H1 (cell line): ENCODE data around the gene RFPL3. TPM values are rescaled to one million over a fixed set of nuclear protein-coding genes. Genes with fewer than 3 reads are reported as not detected.
A peak's percentile ranks its signal among the peaks of the same experiment; 100 is the strongest.

Experiments used
- CTCF ChIA-PET: fragments of 300-600 bp; sonication (Branson Sonifier 250); formaldehyde crosslinking; loops from one replicate; lab custom pipeline; 2021; ENCODE audit not compliant: partially characterized antibody; lab: Charles Lee
- POLR2A ChIA-PET: fragments of 300-600 bp; sonication (Branson Sonifier 250); formaldehyde crosslinking; loops from one replicate; lab custom pipeline; 2021; ENCODE audit warnings: inconsistent platforms; ENCODE audit not compliant: partially characterized antibody; lab: Charles Lee
- DNase-seq, 2 experiments: peaks; one replicate each; pipeline versions ENCODE4 v3.0.0 to v3.0.0-alpha.2; 2010 to 2022; ENCODE audit warnings: low spot score in 2 of 2, low read depth in 1 of 2, mixed read lengths in 1 of 2
- FAIRE-seq: peaks from 2 replicates; lab custom pipeline; 2011; peaks lifted over from hg19 to GRCh38; lab: Jason Lieb, UNC
- H2AFZ ChIP-seq: 2 replicates; pipeline ENCODE4 v1.8.1; 2012; ENCODE audit warnings: low read length, inconsistent platforms
- H2AK5ac ChIP-seq: 2 replicates; pipeline ENCODE4 v1.6.1; 2013; ENCODE audit warnings: low read depth, low read length
- H2BK120ac ChIP-seq: replicated peaks from 2 replicates; pipeline ENCODE3; 2013; ENCODE audit warnings: low read depth, low read length, inconsistent platforms
- H2BK12ac ChIP-seq: 2 replicates; pipeline ENCODE4 v1.6.1; 2013; ENCODE audit warnings: low read depth, low read length
- H2BK15ac ChIP-seq: 2 replicates; pipeline ENCODE4 v1.6.1; 2013; ENCODE audit warnings: low read length
- H2BK20ac ChIP-seq: 2 replicates; pipeline ENCODE4 v1.6.1; 2013; ENCODE audit warnings: low read length
- H2BK5ac ChIP-seq: 2 replicates; pipeline ENCODE4 v1.6.1; 2013; ENCODE audit warnings: low read depth, low read length
- H3K14ac ChIP-seq: 2 replicates; pipeline ENCODE4 v1.6.1; 2013; ENCODE audit warnings: inconsistent platforms; ENCODE audit not compliant: insufficient read length
- H3K18ac ChIP-seq: 2 replicates; pipeline ENCODE4 v1.6.1; 2013; ENCODE audit warnings: low read length; ENCODE audit errors: extremely low read depth
- H3K23ac ChIP-seq: 2 replicates; pipeline ENCODE4 v1.6.1; 2013; ENCODE audit warnings: inconsistent platforms; ENCODE audit not compliant: insufficient read length
- H3K23me2 ChIP-seq: 2 replicates; pipeline ENCODE4 v1.6.1; 2013; ENCODE audit warnings: low read depth, low read length
- H3K27ac ChIP-seq: 2 replicates; pipeline ENCODE4 v1.6.1; 2011; ENCODE audit warnings: low read depth, low read length, inconsistent platforms
- H3K27me3 ChIP-seq, 4 experiments: replicated peaks in 1 of 4; 1 replicate in 1 of 4; 2 replicates in 3 of 4; pipeline versions ENCODE4 v1.6.1 to v1.8.1; 2011 to 2013; ENCODE audit warnings: low read length in 3 of 4, mild to moderate bottlenecking in 3 of 4, inconsistent platforms in 2 of 4, mixed read lengths in 2 of 4, moderate library complexity in 1 of 4; ENCODE audit not compliant: control insufficient read depth in 3 of 4, insufficient read depth in 3 of 4; ENCODE audit errors: extremely low read depth in 1 of 4
- H3K36me3 ChIP-seq, 4 experiments: 2 replicates each; pipeline versions ENCODE4 v1.6.1 to v1.8.1; 2011 to 2013; ENCODE audit warnings: mild to moderate bottlenecking in 4 of 4, low read length in 3 of 4, moderate library complexity in 2 of 4, control low read depth in 1 of 4, inconsistent platforms in 1 of 4; ENCODE audit not compliant: insufficient read depth in 4 of 4, control insufficient read depth in 2 of 4
- H3K4ac ChIP-seq: replicated peaks from 2 replicates; pipeline ENCODE3; 2013; ENCODE audit warnings: low read length, low read depth, mixed read lengths, inconsistent platforms; ENCODE audit not compliant: insufficient read length
- H3K4me1 ChIP-seq, 4 experiments: replicated peaks in 1 of 4; 1 replicate in 1 of 4; 2 replicates in 3 of 4; pipeline versions ENCODE4 v1.6.1 to v1.8.1; 2011 to 2013; ENCODE audit warnings: low read length in 3 of 4, inconsistent platforms in 2 of 4, mixed read lengths in 1 of 4; ENCODE audit not compliant: insufficient read depth in 4 of 4, control insufficient read depth in 3 of 4
- H3K4me2 ChIP-seq, 2 experiments: 2 replicates each; pipeline versions ENCODE4 v1.6.1 to v1.8.1; 2011 to 2013; ENCODE audit warnings: low read depth in 2 of 2, low read length in 2 of 2, control low read depth in 1 of 2, inconsistent platforms in 1 of 2, mild to moderate bottlenecking in 1 of 2; ENCODE audit not compliant: insufficient read depth in 1 of 2
- H3K4me3 ChIP-seq, 4 experiments: fragments of 200-600, 300-600 bp in 1 of 4; sonication (generic), shearing (Covaris generic), sonication (Bioruptor Twin) in 1 of 4; 2 replicates each; pipeline versions ENCODE4 v1.5.1 to v1.8.1; 2011 to 2016; ENCODE audit warnings: low read length in 4 of 4, low read depth in 3 of 4, control low read depth in 2 of 4, inconsistent platforms in 2 of 4, mild to moderate bottlenecking in 2 of 4, mixed read lengths in 1 of 4, moderate library complexity in 1 of 4; ENCODE audit not compliant: insufficient read depth in 2 of 4; ENCODE audit errors: extremely low read depth in 1 of 4
- H3K56ac ChIP-seq: replicated peaks from 2 replicates; pipeline ENCODE3; 2013; ENCODE audit warnings: low read depth, mild to moderate bottlenecking, mixed read lengths, low read length, inconsistent platforms; ENCODE audit not compliant: insufficient read length
- H3K79me1 ChIP-seq: 2 replicates; pipeline ENCODE4 v1.6.1; 2013; ENCODE audit warnings: low read depth, low read length, control low read depth
- H3K79me2 ChIP-seq, 2 experiments: 2 replicates each; pipeline versions ENCODE4 v1.6.1 to v1.8.1; 2012 to 2013; ENCODE audit warnings: low read length in 2 of 2, mild to moderate bottlenecking in 2 of 2, inconsistent platforms in 1 of 2; ENCODE audit not compliant: insufficient read depth in 2 of 2, control insufficient read depth in 1 of 2
- H3K9ac ChIP-seq, 4 experiments: replicated peaks in 1 of 4; 1 replicate in 1 of 4; 2 replicates in 3 of 4; pipeline versions ENCODE4 v1.6.1 to v1.8.1; 2011 to 2013; ENCODE audit warnings: low read depth in 3 of 4, low read length in 3 of 4, control low read depth in 2 of 4, mild to moderate bottlenecking in 2 of 4, moderate library complexity in 2 of 4, inconsistent platforms in 1 of 4; ENCODE audit errors: extremely low read depth in 1 of 4
- H3K9me3 ChIP-seq, 2 experiments: 2 replicates each; pipeline versions ENCODE4 v1.6.1 to v1.8.1; 2012 to 2013; ENCODE audit warnings: mild to moderate bottlenecking in 2 of 2, moderate library complexity in 2 of 2, control low read depth in 1 of 2, inconsistent platforms in 1 of 2, low read depth in 1 of 2, low read length in 1 of 2, mixed read lengths in 1 of 2; ENCODE audit not compliant: insufficient read depth in 2 of 2
- H4K20me1 ChIP-seq, 2 experiments: replicated peaks in 1 of 2; 2 replicates each; pipeline versions ENCODE3 to v1.8.1; 2011 to 2013; ENCODE audit warnings: inconsistent platforms in 2 of 2, low read length in 2 of 2, mild to moderate bottlenecking in 1 of 2; ENCODE audit not compliant: insufficient read depth in 2 of 2, control insufficient read depth in 1 of 2
- H4K5ac ChIP-seq: 2 replicates; pipeline ENCODE4 v1.6.1; 2013; ENCODE audit warnings: low read length, low read depth, mixed read lengths, inconsistent platforms; ENCODE audit not compliant: insufficient read length
- H4K8ac ChIP-seq: 2 replicates; pipeline ENCODE4 v1.8.0; 2013; ENCODE audit warnings: mild to moderate bottlenecking, moderate library complexity, low read length, inconsistent platforms; ENCODE audit not compliant: insufficient read depth; ENCODE audit errors: extremely low read depth
- H4K91ac ChIP-seq: replicated peaks from 2 replicates; pipeline ENCODE3; 2013; ENCODE audit warnings: low read length, mixed read lengths, inconsistent platforms; ENCODE audit not compliant: insufficient read length
- CREB1 ChIP-seq: IDR thresholded peaks from 2 replicates; pipeline ENCODE4 v1.6.1; 2012; ENCODE audit warnings: inconsistent platforms
- GTF2F1 ChIP-seq: IDR thresholded peaks from 2 replicates; pipeline ENCODE4 v1.6.1; 2012; ENCODE audit warnings: low read depth, low read length, improper control_type of control experiment, borderline replicate concordance
- POU5F1 ChIP-seq: IDR thresholded peaks from 2 replicates; pipeline ENCODE4 v1.6.1; 2011; ENCODE audit warnings: low read depth, mild to moderate bottlenecking, low read length, moderate library complexity
- TAF1 ChIP-seq: IDR thresholded peaks from 2 replicates; pipeline ENCODE4 v1.6.1; 2011; ENCODE audit warnings: mild to moderate bottlenecking, low read depth, low read length
- WGBS, 2 experiments: shearing (Covaris generic) in 1 of 2; methylation state at CpG; one replicate each; pipeline versions ENCODE4 v1.1.6 to v1.1.7; 2013 to 2015; ENCODE audit warnings: low lambda C conversion rate in 2 of 2, mixed read lengths in 2 of 2, inconsistent platforms in 1 of 2, low coverage in 1 of 2, missing lambda C conversion rate in 1 of 2; ENCODE audit not compliant: insufficient replicate concordance in 2 of 2, insufficient coverage in 1 of 2, insufficient read length in 1 of 2; ENCODE audit errors: extremely low coverage in 1 of 2, missing lambda C conversion rate in 1 of 2; 5-methylcytosine and 5-hydroxymethylcytosine counted together
- polyA plus RNA-seq, 7 experiments: library from polyadenylated mRNA; depleted of rRNA in 3 of 7; stranded (reverse) in 5 of 7; unstranded in 2 of 7; fragments of >200 nt in 5 of 7; fragments of 200-250 nt in 2 of 7; gene quantifications; 1 replicate in 5 of 7; 2 replicates in 1 of 7; 4 replicates in 1 of 7; pipeline versions ENCODE4 v1.2.1 to v1.2.3, GENCODE V29; 2011 to 2013; ENCODE audit warnings: missing spikeins in 2 of 7, mixed read lengths in 2 of 7
- total RNA-seq: library from RNA; stranded (reverse); fragmentation: NEBNext Ultra II Directional; extraction: Animal tissue kit (Norgen Biotek cat#: 25700); gene quantifications from 2 replicates; pipeline ENCODE4 v1.2.1, GENCODE V29; 2021

Gene RFPL3
- total and polyA plus RNA-seq, 2 of the 8 experiments (the other 6 are each of a cell fraction or from before 2014, with no cell fraction given) = 0.08 to 0.24 TPM

- FAIRE-seq (no peak), DNase-seq (peak in 1 of 2 experiments; percentile 20)
- H2AK5ac ChIP-seq = no peak overlapping the region
- no peak overlapping the region for H2BK20ac ChIP-seq
- no peak overlapping the region for H3K4me3 ChIP-seq
- H3K4ac ChIP-seq = no peak overlapping the region
- no peak overlapping the region for H4K5ac ChIP-seq
- no peaks in the 10 kb centered on the region for H3K23me2 ChIP-seq
- POLR2A ChIA-PET = interaction anchor here (1.6 kb wide), 1 partner anchor 17 kb away, joined by 4 read pairs; no protein-coding TSS in a partner anchor
- no peak overlapping the region for H3K14ac ChIP-seq
- no peak overlapping the region for H3K9ac ChIP-seq
- no peak overlapping the region for H2BK12ac ChIP-seq
- H3K9me3 ChIP-seq = no peaks in the 10 kb centered on the region
- H3K27ac ChIP-seq = no peak overlapping the region
- no peaks in the 10 kb centered on the region for H4K20me1 ChIP-seq
- no peak overlapping the region for H3K23ac ChIP-seq
- H2BK15ac ChIP-seq = no peak overlapping the region
- no peak overlapping the region for H4K8ac ChIP-seq
- H3K79me1 ChIP-seq = no peaks in the 10 kb centered on the region
- H2BK120ac ChIP-seq = no peak overlapping the region
- no peak overlapping the region for H2AFZ ChIP-seq
- H3K27me3 ChIP-seq = peaks cover 0 to 2% (median 0%) of the 10 kb centered on the region in 4 experiments; a peak in 1 of 7 replicates
- no peak overlapping the region for H3K56ac ChIP-seq
- no peaks in the 10 kb centered on the region for H3K36me3 ChIP-seq
- CTCF ChIA-PET = interaction anchor here (0.6 to 1.7 kb wide), 4 partner anchors 67 to 329 kb away, joined by 3 to 4 read pairs (median 3); partner anchors contain the start of gene RFPL2
- H4K91ac ChIP-seq = no peak overlapping the region
- H3K4me2 ChIP-seq = no peak overlapping the region
- no peak for TF ChIP-seq POU5F1
- no peak for TF ChIP-seq GTF2F1
- no peak for TF ChIP-seq TAF1
- TF ChIP-seq CREB1 = no peak
- H3K79me2 ChIP-seq = no peaks in the 10 kb centered on the region
- no peak overlapping the region for H3K18ac ChIP-seq
- H2BK5ac ChIP-seq = no peak overlapping the region
- H3K4me1 ChIP-seq = peaks cover 0 to 3% (median 0%) of the 10 kb centered on the region in 4 experiments; a peak in 1 of 7 replicates
- 88% methylated on average over 6 of the region's 6 CpGs; no CpG with 5 or more reads in 1 of the 2 experiments for WGBS, 2 experiments
These were observed 48.7 kb upstream of the RFPL3 start for GRCh38 chr22:32308934-32309333.
